ENCODE data around the gene PIK3CG. TPM values are rescaled to one million over a fixed set of nuclear protein-coding genes. Genes with fewer than 3 reads are reported as not detected.

Gene PIK3CG
- total RNA-seq, 2 donors from 2014 or later = 0.11 TPM; not detected in 1

DNA sequence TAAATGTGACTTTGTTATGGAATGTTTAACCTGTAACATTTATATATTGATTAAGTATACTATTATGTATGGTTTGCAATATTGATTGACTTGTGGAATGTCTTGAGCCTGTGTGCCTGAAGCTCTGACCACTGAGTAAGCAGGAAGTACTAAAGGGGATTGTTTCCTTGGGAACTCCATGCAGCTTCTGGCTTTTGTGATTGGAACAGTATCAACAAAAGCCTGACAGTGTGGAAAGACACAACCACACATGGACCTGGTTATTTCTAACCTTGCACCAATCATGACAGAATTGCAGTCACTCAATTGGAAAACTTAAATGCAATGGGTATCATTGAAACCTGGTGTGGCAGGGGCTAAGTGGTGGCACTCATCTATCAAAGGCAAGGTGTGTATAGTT lies 45.5 kb upstream of the PIK3CG start:
- Histone ChIP-seq H3K9ac (ENCODE audit: extremely low read depth, low read length, poor library complexity, severe bottlenecking) (no peak overlapping the region), H3K9me3 (ENCODE audit: control insufficient read depth, low read length) (no peaks in the 10 kb centered on the region), H3K27me3 (ENCODE audit: control insufficient read depth, insufficient read depth, low read length, poor library complexity, severe bottlenecking) (no peaks in the 10 kb centered on the region), H3K27ac (ENCODE audit: low read depth, low read length) (no peak overlapping the region), H3K4me3 (ENCODE audit: low read length) (no peak overlapping the region), H3K36me3 (ENCODE audit: control insufficient read depth, insufficient read depth, low read length) (no peaks in the 10 kb centered on the region), H3K4me1 (ENCODE audit: control insufficient read depth, insufficient read depth, low read length) (no peaks in the 10 kb centered on the region)
- no peaks in the 10 kb centered on the region for H3K4me1 Mint-ChIP-seq
- H3K27me3 Mint-ChIP-seq (ENCODE audit: insufficient read depth) = no peaks in the 10 kb centered on the region
- TF ChIP-seq, protein P1, sequence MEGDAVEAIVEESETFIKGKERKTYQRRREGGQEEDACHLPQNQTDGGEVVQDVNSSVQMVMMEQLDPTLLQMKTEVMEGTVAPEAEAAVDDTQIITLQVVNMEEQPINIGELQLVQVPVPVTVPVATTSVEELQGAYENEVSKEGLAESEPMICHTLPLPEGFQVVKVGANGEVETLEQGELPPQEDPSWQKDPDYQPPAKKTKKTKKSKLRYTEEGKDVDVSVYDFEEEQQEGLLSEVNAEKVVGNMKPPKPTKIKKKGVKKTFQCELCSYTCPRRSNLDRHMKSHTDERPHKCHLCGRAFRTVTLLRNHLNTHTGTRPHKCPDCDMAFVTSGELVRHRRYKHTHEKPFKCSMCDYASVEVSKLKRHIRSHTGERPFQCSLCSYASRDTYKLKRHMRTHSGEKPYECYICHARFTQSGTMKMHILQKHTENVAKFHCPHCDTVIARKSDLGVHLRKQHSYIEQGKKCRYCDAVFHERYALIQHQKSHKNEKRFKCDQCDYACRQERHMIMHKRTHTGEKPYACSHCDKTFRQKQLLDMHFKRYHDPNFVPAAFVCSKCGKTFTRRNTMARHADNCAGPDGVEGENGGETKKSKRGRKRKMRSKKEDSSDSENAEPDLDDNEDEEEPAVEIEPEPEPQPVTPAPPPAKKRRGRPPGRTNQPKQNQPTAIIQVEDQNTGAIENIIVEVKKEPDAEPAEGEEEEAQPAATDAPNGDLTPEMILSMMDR (conservative IDR thresholded peaks at IDR 0.05) = no peak
- H3K36me3 Mint-ChIP-seq (ENCODE audit: low read depth) = no peaks in the 10 kb centered on the region
- no peak overlapping the region for H3K4me3 Mint-ChIP-seq
- H3K9me3 Mint-ChIP-seq = no peaks in the 10 kb centered on the region
- no peak overlapping the region for H3K27ac Mint-ChIP-seq
- no peak for DNase-seq

DNA sequence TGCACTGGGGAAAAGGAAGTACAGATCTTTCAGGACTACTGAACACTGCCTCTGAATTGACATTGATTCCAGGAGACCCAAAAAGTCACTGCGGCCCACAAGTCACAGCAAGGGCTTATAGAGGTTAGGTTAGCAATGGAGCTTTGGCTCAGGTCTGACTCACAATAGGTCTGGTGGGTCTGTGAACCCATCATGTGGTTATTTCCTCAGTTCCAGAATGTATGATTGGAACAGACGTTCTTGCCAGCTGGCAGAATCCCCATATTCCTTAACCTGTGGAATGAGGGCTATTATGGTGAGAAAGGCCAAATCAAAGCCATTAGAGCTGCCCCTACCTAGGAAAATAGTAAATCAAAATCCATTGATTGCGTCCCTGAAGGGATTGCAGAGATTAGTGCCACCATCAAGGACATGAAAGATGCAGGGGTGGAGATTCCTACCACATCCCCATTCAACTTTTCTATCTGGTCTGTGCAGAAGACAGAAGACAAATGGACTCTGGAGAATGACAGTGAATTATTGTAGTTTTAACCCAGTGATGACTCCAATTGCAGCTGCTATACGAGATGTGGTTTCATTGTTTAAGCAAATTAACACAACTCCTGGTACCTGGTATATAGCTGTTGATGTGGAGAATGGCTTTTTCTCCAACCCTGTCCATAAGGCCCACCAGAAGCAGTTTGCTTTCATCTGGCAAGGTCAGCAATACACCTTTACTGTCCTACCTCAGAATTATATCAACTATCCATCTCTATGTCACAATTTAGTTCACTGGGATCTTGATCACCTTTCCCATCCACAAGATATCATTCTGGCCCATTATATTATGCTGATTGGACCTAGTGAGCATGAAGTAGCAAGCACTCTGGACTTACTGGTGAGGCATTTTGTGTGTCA lies 44.5 kb upstream of the PIK3CG start:
- Histone ChIP-seq H3K9me3 (ENCODE audit: control insufficient read depth, low read length) (no peaks in the 10 kb centered on the region), H3K27me3 (ENCODE audit: control insufficient read depth, insufficient read depth, low read length, poor library complexity, severe bottlenecking) (no peaks in the 10 kb centered on the region), H3K9ac (ENCODE audit: extremely low read depth, low read length, poor library complexity, severe bottlenecking) (no peak overlapping the region), H3K36me3 (ENCODE audit: control insufficient read depth, insufficient read depth, low read length) (no peaks in the 10 kb centered on the region), H3K4me1 (ENCODE audit: control insufficient read depth, insufficient read depth, low read length) (no peaks in the 10 kb centered on the region), H3K4me3 (ENCODE audit: low read length) (no peak overlapping the region), H3K27ac (ENCODE audit: low read depth, low read length) (no peak overlapping the region)
- Mint-ChIP-seq H3K36me3 (ENCODE audit: low read depth) (no peaks in the 10 kb centered on the region), H3K9me3 (no peaks in the 10 kb centered on the region), H3K27me3 (ENCODE audit: insufficient read depth) (peaks cover 2% of the 10 kb centered on the region), H3K27ac (no peak overlapping the region), H3K4me3 (no peak overlapping the region), H3K4me1 (no peaks in the 10 kb centered on the region)
- TF ChIP-seq, protein P1 (conservative IDR thresholded peaks at IDR 0.05) = no peak
- 91 to 100% methylated on average over 2 to 4 of the region's 4 CpGs for WGBS, 2 experiments (ENCODE audit: insufficient coverage in 1 of 2, insufficient read length in 1 of 2)
- DNase-seq = no peak

DNA sequence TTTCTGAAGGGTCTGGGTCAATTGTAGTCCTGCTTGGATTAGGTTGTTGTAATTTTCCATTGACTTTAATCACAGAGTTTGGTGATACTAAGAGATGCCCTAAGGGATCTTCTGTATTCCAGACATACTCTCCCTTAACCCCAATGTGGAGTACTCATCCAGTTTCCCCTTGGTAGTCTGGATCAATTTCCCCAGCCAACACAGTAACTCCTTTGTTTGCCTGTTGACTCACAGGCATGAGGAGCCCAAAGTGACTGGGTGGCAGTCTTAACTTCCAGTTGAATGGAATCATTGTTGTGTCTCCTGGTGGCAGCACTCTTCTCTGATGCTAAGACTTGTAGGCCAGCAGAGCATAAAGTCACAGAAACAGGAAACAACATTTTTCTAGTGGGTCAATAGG lies 41.5 kb upstream of the PIK3CG start:
- no peak overlapping the region for H3K27ac ChIP-seq (ENCODE audit: low read depth, low read length)
- peaks cover 4% of the 10 kb centered on the region for H3K27me3 Mint-ChIP-seq (ENCODE audit: insufficient read depth)
- H3K27ac Mint-ChIP-seq = no peak overlapping the region
- no peaks in the 10 kb centered on the region for H3K36me3 ChIP-seq (ENCODE audit: control insufficient read depth, insufficient read depth, low read length)
- no peak for DNase-seq
- H3K4me3 Mint-ChIP-seq = no peak overlapping the region
- no peaks in the 10 kb centered on the region for H3K27me3 ChIP-seq (ENCODE audit: control insufficient read depth, insufficient read depth, low read length, poor library complexity, severe bottlenecking)
- no peaks in the 10 kb centered on the region for H3K4me1 ChIP-seq (ENCODE audit: control insufficient read depth, insufficient read depth, low read length)
- no peak overlapping the region for H3K9ac ChIP-seq (ENCODE audit: extremely low read depth, low read length, poor library complexity, severe bottlenecking)
- no peak overlapping the region for H3K4me3 ChIP-seq (ENCODE audit: low read length)
- H3K9me3 ChIP-seq (ENCODE audit: control insufficient read depth, low read length) = peaks cover under 1% of the 10 kb centered on the region
- H3K4me1 Mint-ChIP-seq = no peaks in the 10 kb centered on the region
- TF ChIP-seq, protein P1 (conservative IDR thresholded peaks at IDR 0.05) = no peak
- H3K36me3 Mint-ChIP-seq (ENCODE audit: low read depth) = no peaks in the 10 kb centered on the region
- H3K9me3 Mint-ChIP-seq = no peaks in the 10 kb centered on the region

Data from endodermal cell (in vitro differentiated cells).